CD4-positive, alpha-beta memory T cell (primary cell): Measurements from ENCODE around the gene INHBE. TPM values are rescaled to one million over a fixed set of nuclear protein-coding genes. Genes with fewer than 3 reads are reported as not detected.
A peak's percentile ranks its signal among the peaks of the same experiment; 100 is the strongest.
"Not testable (repeated sequence)": the region's sequence is repeated elsewhere in the genome, so short reads cannot be mapped to it uniquely, and the experiment has no call there.

Source experiments
- CTCF ChIA-PET: fragments of 350-600 bp; sonication (Branson Sonifier 250); formaldehyde crosslinking; loops from one replicate; lab custom pipeline; 2021; ENCODE audit warnings: inconsistent platforms; ENCODE audit not compliant: partially characterized antibody; lab: Charles Lee
- POLR2A ChIA-PET: fragments of 350-600 bp; sonication (Branson Sonifier 250); formaldehyde crosslinking; loops from one replicate; lab custom pipeline; 2021; ENCODE audit not compliant: partially characterized antibody; lab: Charles Lee
- DNase-seq, 5 donors: peaks; one replicate each; pipeline versions ENCODE4 v3.0.0 to v3.0.0-alpha.2; 2020 to 2022; ENCODE audit warnings: mixed read lengths in 1 of 5
- H3K27ac ChIP-seq: one replicate; pipeline ENCODE4 v1.7.0; 2013; ENCODE audit warnings: low read depth, low read length
- H3K27me3 ChIP-seq: 2 replicates; pipeline ENCODE4 v1.7.0; 2013; ENCODE audit warnings: mild to moderate bottlenecking, low read length, moderate library complexity; ENCODE audit not compliant: insufficient read depth
- H3K36me3 ChIP-seq: 2 replicates; pipeline ENCODE4 v1.7.0; 2013; ENCODE audit warnings: mild to moderate bottlenecking, low read length, moderate library complexity; ENCODE audit not compliant: insufficient read depth
- H3K4me1 ChIP-seq: 2 replicates; pipeline ENCODE4 v1.7.0; 2013; ENCODE audit warnings: mild to moderate bottlenecking, low read length, moderate library complexity; ENCODE audit not compliant: insufficient read depth
- H3K4me3 ChIP-seq, 2 donors: one replicate each; pipeline ENCODE4 v1.7.0; 2013; ENCODE audit warnings: low read length in 2 of 2, mild to moderate bottlenecking in 1 of 2
- H3K9me3 ChIP-seq, 2 donors: one replicate each; pipeline ENCODE4 v1.7.0; 2013; ENCODE audit warnings: low read length in 2 of 2, control low read depth in 1 of 2; ENCODE audit not compliant: control insufficient read depth in 1 of 2
- H3K27ac Mint-ChIP-seq, 7 donors: one replicate each; pipeline ENCODE4 v1.8.0; 2020 to 2021; ENCODE audit warnings: mixed read lengths in 7 of 7, mild to moderate bottlenecking in 6 of 7, inconsistent platforms in 3 of 7, moderate library complexity in 3 of 7
- H3K27me3 Mint-ChIP-seq, 2 donors: one replicate each; pipeline ENCODE4 v1.8.0; 2020 to 2021; ENCODE audit warnings: mixed read lengths in 2 of 2
- H3K36me3 Mint-ChIP-seq, 2 donors: one replicate each; pipeline ENCODE4 v1.8.0; 2020 to 2021; ENCODE audit warnings: mixed read lengths in 2 of 2, inconsistent platforms in 1 of 2, mild to moderate bottlenecking in 1 of 2
- H3K4me1 Mint-ChIP-seq, 4 donors: one replicate each; pipeline ENCODE4 v1.8.0; 2020 to 2021; ENCODE audit warnings: mixed read lengths in 4 of 4, mild to moderate bottlenecking in 1 of 4
- H3K4me3 Mint-ChIP-seq, 8 donors: one replicate each; pipeline ENCODE4 v1.8.0; 2020 to 2021; ENCODE audit warnings: mixed read lengths in 8 of 8, mild to moderate bottlenecking in 7 of 8, moderate library complexity in 6 of 8, inconsistent platforms in 3 of 8
- H3K9me3 Mint-ChIP-seq, 8 donors: one replicate each; pipeline ENCODE4 v1.8.0; 2020 to 2021; ENCODE audit warnings: mixed read lengths in 8 of 8, mild to moderate bottlenecking in 5 of 8, inconsistent platforms in 3 of 8, moderate library complexity in 1 of 8
- intact Hi-C: fragments of 100-400 bp; cut with micrococcal nuclease; formaldehyde crosslinking; loops from one replicate; pipeline ENCODE4 v1.15.1; 2023
- polyA plus RNA-seq, 2 donors: library from polyadenylated mRNA; unstranded; fragments of 300-500 nt; fragmentation: Illumina TruSeq; gene quantifications; one replicate each; pipeline ENCODE4 v1.2.3, GENCODE V29; 2021
- total RNA-seq, 2 experiments: library from RNA; stranded (reverse); gene quantifications; one replicate each; pipeline ENCODE4 v1.2.3, GENCODE V29; 2021

Gene INHBE
- total and polyA plus RNA-seq, 4 experiments from 2014 or later, result not detected

DNA sequence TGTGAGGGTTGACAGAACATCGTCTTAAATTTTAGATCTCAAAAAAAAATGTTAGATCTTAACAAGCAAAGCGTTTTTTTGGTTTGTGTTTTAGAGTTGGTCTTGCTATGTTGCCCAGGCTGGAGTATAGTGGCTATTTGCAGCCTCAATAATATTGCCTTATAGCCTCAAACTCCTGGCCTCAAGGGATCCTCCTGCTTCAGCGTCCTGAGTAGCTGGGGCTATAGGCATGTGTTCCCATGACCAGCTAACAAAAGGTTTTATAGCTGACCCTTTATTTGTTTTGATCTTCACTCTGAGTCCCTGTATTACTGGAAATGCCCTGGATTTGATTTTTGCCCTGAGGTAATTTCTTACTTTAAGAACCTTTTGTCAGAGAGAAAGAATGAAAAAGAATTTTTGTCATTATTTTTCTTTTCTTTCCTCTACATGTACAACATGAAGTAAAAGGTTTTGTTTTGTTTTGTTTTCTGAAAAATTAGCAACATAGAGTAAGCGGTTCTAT, 15.3 kb upstream of the INHBE start:
- POLR2A ChIA-PET, result no interaction called here

GRCh38 chr12:57441393-57441792, 13.7 kb upstream of the INHBE start:
- H3K4me3 ChIP-seq, H3K27me3 Mint-ChIP-seq, intact Hi-C loops, H3K27me3 ChIP-seq, DNase-seq, CTCF ChIA-PET, H3K4me1 ChIP-seq, H3K27ac ChIP-seq, H3K36me3 ChIP-seq, H3K4me1 Mint-ChIP-seq, H3K9me3 ChIP-seq, H3K36me3 Mint-ChIP-seq, POLR2A ChIA-PET, H3K4me3 Mint-ChIP-seq: not testable (repeated sequence)
- H3K9me3 Mint-ChIP-seq, result peaks cover 1 to 16% (median 10%) of the 10 kb centered on the region in 8 donors
- peak overlapping the region in 1 of 7 donors; percentile 65 for H3K27ac Mint-ChIP-seq

More for the DNA sequence above, 15.3 kb upstream of the INHBE start:
- Mint-ChIP-seq H3K27ac (peak overlapping the region in 1 of 7 donors; percentile 29), H3K4me3 (no peak overlapping the region), H3K27me3 (peaks cover 3 to 9% of the 10 kb centered on the region in 2 donors), H3K4me1 (peaks cover 1 to 5% (median 4%) of the 10 kb centered on the region in 4 donors), H3K9me3 (peaks cover 1 to 16% (median 10%) of the 10 kb centered on the region in 8 donors), H3K36me3 (peaks cover 6 to 7% of the 10 kb centered on the region in 2 donors)
- Histone ChIP-seq H3K27ac (no peak overlapping the region), H3K9me3 (no peaks in the 10 kb centered on the region), H3K36me3 (no peaks in the 10 kb centered on the region), H3K4me3 (no peak overlapping the region), H3K4me1 (no peaks in the 10 kb centered on the region), H3K27me3 (no peaks in the 10 kb centered on the region)
- no peak for DNase-seq
- intact Hi-C loops, result no loop called here
- CTCF ChIA-PET, result interaction anchor here (1.2 kb wide), 1 partner anchor 16 kb away, joined by 3 read pairs; the partner anchor contains the start of gene INHBE

DNA sequence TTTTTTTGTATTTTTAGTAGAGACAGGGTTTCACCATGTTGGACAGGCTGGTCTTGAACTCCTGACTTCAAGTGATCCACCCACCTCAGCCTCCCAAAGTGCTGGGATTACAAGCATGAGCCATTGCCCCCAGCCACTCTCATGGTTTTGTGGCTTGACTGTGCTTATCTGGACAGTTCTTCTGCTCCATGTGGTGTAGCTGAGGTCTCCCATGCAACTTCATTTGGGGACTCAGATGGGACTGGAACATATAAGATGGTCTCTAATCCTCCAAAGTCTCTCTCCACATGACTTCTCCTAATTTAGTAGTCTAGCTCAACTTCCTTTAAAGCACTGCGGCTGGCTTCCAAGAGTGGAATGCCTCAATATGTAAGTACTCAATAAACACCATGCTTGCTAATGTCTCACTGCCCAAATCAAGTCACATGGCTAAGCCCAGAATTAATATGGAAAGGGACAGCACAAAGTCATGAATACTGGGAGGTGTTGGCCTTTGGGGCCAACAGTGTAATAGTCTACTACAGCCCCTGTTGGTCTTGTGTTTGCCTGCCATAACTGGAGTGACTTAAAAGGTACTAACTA, 13.2 kb upstream of the INHBE start:
- POLR2A ChIA-PET, result no interaction called here
- H3K27ac Mint-ChIP-seq, result peak overlapping the region in 1 of 7 donors; percentile 65
- peaks cover 6 to 7% of the 10 kb centered on the region in 2 donors for H3K36me3 Mint-ChIP-seq
- peaks cover 0 to 2% (median 0%) of the 10 kb centered on the region in 4 donors for H3K4me1 Mint-ChIP-seq
- CTCF ChIA-PET, result interaction anchor here (0.9 to 1.3 kb wide), 2 partner anchors 9 to 14 kb away, joined by 3 to 4 read pairs; no protein-coding TSS in a partner anchor
- H3K36me3 ChIP-seq, result no peaks in the 10 kb centered on the region
- no peak overlapping the region for H3K4me3 ChIP-seq
- H3K9me3 Mint-ChIP-seq, result peaks cover 1 to 16% (median 10%) of the 10 kb centered on the region in 8 donors
- no peak for DNase-seq
- no peak overlapping the region for H3K27ac ChIP-seq
- peaks cover 5 to 9% of the 10 kb centered on the region in 2 donors for H3K27me3 Mint-ChIP-seq
- H3K4me3 Mint-ChIP-seq, result no peak overlapping the region
- no peaks in the 10 kb centered on the region for H3K27me3 ChIP-seq
- no peaks in the 10 kb centered on the region for H3K9me3 ChIP-seq
- no peaks in the 10 kb centered on the region for H3K4me1 ChIP-seq
- intact Hi-C loops, result no loop called here

DNA sequence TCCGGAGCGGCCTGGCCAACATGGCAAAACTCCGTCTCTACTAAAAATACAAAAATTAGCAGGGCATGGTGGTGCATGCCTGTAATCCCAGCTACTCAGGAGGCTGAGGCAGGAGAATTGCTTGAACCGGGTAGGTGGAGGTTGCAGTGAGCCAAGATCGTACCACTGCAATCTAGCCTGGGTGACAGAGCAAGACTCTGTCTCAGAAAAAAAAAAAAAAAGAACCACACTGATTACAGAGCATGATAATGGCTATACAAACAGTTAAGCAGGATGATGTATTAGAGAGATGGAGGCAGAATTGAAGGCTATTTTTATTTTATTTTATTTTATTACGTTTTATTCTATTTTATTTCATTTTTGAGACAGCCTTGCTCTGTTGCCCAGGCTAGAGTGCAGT, 10.8 kb upstream of the INHBE start:
- peaks cover 1 to 16% (median 10%) of the 10 kb centered on the region in 8 donors for H3K9me3 Mint-ChIP-seq
- H3K4me1 ChIP-seq, H3K27me3 ChIP-seq, H3K27ac Mint-ChIP-seq, H3K36me3 Mint-ChIP-seq, H3K27ac ChIP-seq, H3K4me1 Mint-ChIP-seq, H3K27me3 Mint-ChIP-seq, H3K4me3 ChIP-seq, H3K4me3 Mint-ChIP-seq, H3K36me3 ChIP-seq, H3K9me3 ChIP-seq, POLR2A ChIA-PET, intact Hi-C loops, DNase-seq: not testable (repeated sequence)
- CTCF ChIA-PET, result interaction anchor here (1.3 to 8.3 kb wide), 3 partner anchors 11 to 18 kb away, joined by 3 to 43 read pairs (median 7); partner anchors contain the start of genes GLI1 and INHBE

GRCh38 chr12:57444744-57445143, 10.4 kb upstream of the INHBE start:
- H3K9me3 ChIP-seq, result no peaks in the 10 kb centered on the region
- H3K4me1 ChIP-seq, result no peaks in the 10 kb centered on the region
- DNase-seq, result no peak
- intact Hi-C loops, result no loop called here
- no peaks in the 10 kb centered on the region for H3K36me3 ChIP-seq
- H3K9me3 Mint-ChIP-seq, result peaks cover 1 to 16% (median 10%) of the 10 kb centered on the region in 8 donors
- H3K4me3 ChIP-seq, result no peak overlapping the region
- H3K36me3 Mint-ChIP-seq, result peaks cover 6 to 7% of the 10 kb centered on the region in 2 donors
- ChIA-PET POLR2A (no interaction called here), CTCF (interaction anchor here (1.3 to 8.3 kb wide), 3 partner anchors 11 to 17 kb away, joined by 3 to 43 read pairs (median 7); partner anchors contain the start of genes GLI1 and INHBE)
- peaks cover 0 to 2% (median 0%) of the 10 kb centered on the region in 4 donors for H3K4me1 Mint-ChIP-seq
- peak overlapping the region in 1 of 7 donors; percentile 18 for H3K27ac Mint-ChIP-seq
- no peaks in the 10 kb centered on the region for H3K27me3 ChIP-seq
- no peak overlapping the region for H3K4me3 Mint-ChIP-seq
- H3K27me3 Mint-ChIP-seq, result peaks cover 5 to 7% of the 10 kb centered on the region in 2 donors
- no peak overlapping the region for H3K27ac ChIP-seq

DNA sequence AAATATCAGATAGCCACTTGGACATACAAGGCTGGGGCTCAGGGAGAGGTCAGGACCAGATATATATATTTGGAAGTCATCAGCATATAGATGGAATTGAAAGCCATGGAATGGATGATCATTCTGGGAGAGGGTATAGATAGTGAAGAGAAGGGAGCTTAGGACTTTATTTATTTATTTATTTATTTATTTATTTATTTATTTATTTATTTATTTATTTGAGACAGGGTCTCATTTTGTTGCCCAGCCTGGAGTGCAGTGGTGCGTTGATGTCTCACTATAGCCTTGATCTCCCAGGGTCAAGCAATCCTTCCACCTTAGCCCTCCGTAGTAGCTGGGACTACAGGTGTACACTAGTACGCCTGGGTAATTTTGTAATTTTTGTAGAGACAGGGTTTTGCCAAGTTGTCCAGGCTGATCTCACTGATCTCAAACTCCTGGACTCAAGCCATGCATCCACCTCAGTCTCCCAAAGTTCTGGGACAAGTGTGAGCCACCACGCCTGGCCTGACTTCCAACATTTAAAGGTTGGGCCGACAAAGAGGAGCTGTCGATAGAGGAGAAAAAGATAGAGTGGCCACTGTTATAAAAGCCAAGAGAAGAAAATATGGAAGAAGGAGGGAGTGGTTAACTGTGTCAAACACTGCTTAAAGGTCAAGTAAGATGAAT, 8.7 kb upstream of the INHBE start:
- Mint-ChIP-seq H3K9me3 (peaks cover 1 to 12% (median 8%) of the 10 kb centered on the region in 8 donors), H3K27me3 (peaks cover 4 to 5% of the 10 kb centered on the region in 2 donors), H3K4me3 (no peak overlapping the region), H3K4me1 (peaks cover 0 to 2% (median 0%) of the 10 kb centered on the region in 4 donors), H3K27ac (no peak overlapping the region), H3K36me3 (peaks cover 4 to 6% of the 10 kb centered on the region in 2 donors)
- Histone ChIP-seq H3K4me1 (no peaks in the 10 kb centered on the region), H3K9me3 (no peaks in the 10 kb centered on the region), H3K36me3 (no peaks in the 10 kb centered on the region), H3K27me3 (no peaks in the 10 kb centered on the region), H3K27ac (no peak overlapping the region), H3K4me3 (no peak overlapping the region)
- POLR2A ChIA-PET, result no interaction called here
- intact Hi-C loops, result no loop called here
- CTCF ChIA-PET, result interaction anchor here (8.3 kb wide), 1 partner anchor 12 kb away, joined by 43 read pairs; the partner anchor contains the start of gene GLI1
- no peak for DNase-seq

DNA sequence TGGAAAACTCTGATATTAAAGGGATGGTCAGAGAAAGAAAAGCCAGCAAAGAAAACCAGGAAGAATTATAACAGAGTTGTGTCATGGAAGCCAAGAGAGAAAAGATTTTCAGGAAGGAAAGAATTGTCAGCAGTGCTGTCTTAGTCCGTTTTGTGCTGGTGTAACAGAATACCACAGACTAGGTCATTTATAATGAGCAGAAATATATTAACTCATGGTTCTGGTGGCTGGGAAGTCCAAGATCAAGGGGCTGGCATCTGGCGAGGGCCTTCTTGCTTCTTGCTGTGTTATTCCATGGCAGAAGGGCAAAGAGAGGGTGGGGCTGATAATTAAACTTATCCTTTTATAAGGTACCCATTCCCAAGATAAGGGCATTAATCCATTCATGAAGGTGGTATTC, 6.4 kb upstream of the INHBE start:
- ChIA-PET POLR2A (no interaction called here), CTCF (interaction anchor here (1.9 to 8.3 kb wide), 2 partner anchors 10 to 14 kb away, joined by 4 to 43 read pairs; partner anchors contain the start of gene GLI1)
- intact Hi-C loops, result no loop called here
- Histone ChIP-seq H3K27ac (no peak overlapping the region), H3K27me3 (no peaks in the 10 kb centered on the region), H3K36me3 (no peaks in the 10 kb centered on the region), H3K9me3 (no peaks in the 10 kb centered on the region), H3K4me3 (no peak overlapping the region), H3K4me1 (no peaks in the 10 kb centered on the region)
- H3K4me3 Mint-ChIP-seq, result no peak overlapping the region
- peaks cover 0 to 2% (median 0%) of the 10 kb centered on the region in 4 donors for H3K4me1 Mint-ChIP-seq
- DNase-seq, result no peak
- H3K36me3 Mint-ChIP-seq, result no peaks in the 10 kb centered on the region
- peaks cover 2 to 3% of the 10 kb centered on the region in 2 donors for H3K27me3 Mint-ChIP-seq
- H3K27ac Mint-ChIP-seq, result no peak overlapping the region
- H3K9me3 Mint-ChIP-seq, result no peaks in the 10 kb centered on the region
